HG03439 (cell line): ENCODE data around the gene HOXD4.

Experiments
- ATAC-seq: cut with Tn5 transposase; IDR thresholded peaks from one replicate; pipeline ENCODE4 v1.9.1; 2021; ENCODE audit warnings: mild to moderate bottlenecking, moderate library complexity; ENCODE audit not compliant: unreplicated experiment

The HOXD4 gene

GRCh38 chr2:176151442-176152287, at the start of gene HOXD4:
Gene HOXD4 (plus strand): TSS chr2:176151550. CDS start chr2:176151634, 84 bp downstream.
- ATAC-seq, result no peak

GRCh38 chr2:176101842-176102241, 49.5 kb upstream of the HOXD4 start:
- ATAC-seq, result no peak

GRCh38 chr2:176102309-176102866, 49.0 kb upstream of the HOXD4 start:
- no peak for ATAC-seq

- no peak for ATAC-seq
Measured at GRCh38 chr2:176103194-176103593, 48.2 kb upstream of the HOXD4 start.

GRCh38 chr2:176103742-176104315, 47.5 kb upstream of the HOXD4 start:
- no peak for ATAC-seq

GRCh38 chr2:176104316-176105077, 46.9 kb upstream of the HOXD4 start:
- no peak for ATAC-seq

GRCh38 chr2:176105078-176105729, 46.1 kb upstream of the HOXD4 start:
- no peak for ATAC-seq

GRCh38 chr2:176105730-176106580, 45.4 kb upstream of the HOXD4 start:
- ATAC-seq, result no peak

- ATAC-seq, result no peak
Measured at GRCh38 chr2:176106581-176107539, 44.5 kb upstream of the HOXD4 start, which contains the start of gene HOXD11. Gene HOXD11 (plus strand): TSS chr2:176107280. CDS start chr2:176107356, 76 bp downstream.

GRCh38 chr2:176107731-176108181, 43.6 kb upstream of the HOXD4 start:
- no peak for ATAC-seq

GRCh38 chr2:176109192-176109901, 42.0 kb upstream of the HOXD4 start:
- no peak for ATAC-seq

- ATAC-seq, result no peak
Measured at GRCh38 chr2:176109946-176110345, 41.4 kb upstream of the HOXD4 start.

GRCh38 chr2:176110415-176111308, 40.7 kb upstream of the HOXD4 start:
- no peak for ATAC-seq

- ATAC-seq, result peak; percentile 61
Measured at GRCh38 chr2:176111309-176111663, 40.1 kb upstream of the HOXD4 start.

GRCh38 chr2:176111846-176112374, 39.4 kb upstream of the HOXD4 start:
- ATAC-seq, result no peak

GRCh38 chr2:176112375-176113302, 38.7 kb upstream of the HOXD4 start:
- no peak for ATAC-seq
